Central memory CD8-positive, alpha-beta T cell (primary cell): Measurements from ENCODE around the gene EFCAB13.
"Not testable (repeated sequence)": the region's sequence is repeated elsewhere in the genome, so short reads cannot be mapped to it uniquely, and the experiment has no call there.

Source experiments
- ATAC-seq: fragments of 150-1000 bp; cut with Tn5 transposase; replicated peaks from 2 replicates; pipeline ENCODE4 v1.10.0; 2022; ENCODE audit warnings: mild to moderate bottlenecking, moderate FRiP score, moderate number of reproducible peaks; ENCODE audit not compliant: poor library complexity, severe bottlenecking; ENCODE audit errors: extremely low read depth
- DNase-seq, 2 donors: peaks; one replicate each; pipeline ENCODE4 v3.0.0; 2021; ENCODE audit warnings: low spot score in 2 of 2
- H3K27ac Mint-ChIP-seq: one replicate; pipeline ENCODE4 v1.8.0; 2022; ENCODE audit warnings: low read depth, mild to moderate bottlenecking, moderate library complexity, mixed read lengths
- H3K27me3 Mint-ChIP-seq: one replicate; pipeline ENCODE4 v1.8.0; 2022; ENCODE audit warnings: mixed read lengths
- H3K36me3 Mint-ChIP-seq: one replicate; pipeline ENCODE4 v1.8.0; 2022; ENCODE audit warnings: mild to moderate bottlenecking, moderate library complexity, mixed read lengths; ENCODE audit not compliant: insufficient read depth
- H3K4me1 Mint-ChIP-seq: one replicate; pipeline ENCODE4 v1.8.0; 2022; ENCODE audit warnings: mixed read lengths
- H3K4me3 Mint-ChIP-seq: one replicate; pipeline ENCODE4 v1.8.0; 2022; ENCODE audit warnings: mild to moderate bottlenecking, moderate library complexity, mixed read lengths
- H3K9me3 Mint-ChIP-seq: one replicate; pipeline ENCODE4 v1.8.0; 2022; ENCODE audit warnings: mixed read lengths

Gene EFCAB13

GRCh38 chr17:47368262-47368661 is 44.5 kb downstream of the EFCAB13 start:
- no peak for DNase-seq
- Mint-ChIP-seq H3K27ac (no peak overlapping the region), H3K36me3 (peaks cover 2% of the 10 kb centered on the region), H3K4me1 (no peaks in the 10 kb centered on the region), H3K27me3 (peaks cover 24% of the 10 kb centered on the region), H3K4me3 (no peak overlapping the region), H3K9me3 (peaks cover 8% of the 10 kb centered on the region)
- no peak for ATAC-seq

GRCh38 chr17:47370899-47371298 is 47.1 kb downstream of the EFCAB13 start:
- not testable (repeated sequence) for ATAC-seq, H3K4me3 Mint-ChIP-seq, DNase-seq, H3K4me1 Mint-ChIP-seq, H3K27ac Mint-ChIP-seq, H3K36me3 Mint-ChIP-seq
- Mint-ChIP-seq H3K27me3 (peaks cover 26% of the 10 kb centered on the region), H3K9me3 (peaks cover 10% of the 10 kb centered on the region)

GRCh38 chr17:47373002-47373401 is 49.2 kb downstream of the EFCAB13 start:
- no peak overlapping the region for H3K4me3 Mint-ChIP-seq
- H3K27me3 Mint-ChIP-seq: peaks cover 26% of the 10 kb centered on the region
- no peak overlapping the region for H3K27ac Mint-ChIP-seq
- H3K9me3 Mint-ChIP-seq: peaks cover 10% of the 10 kb centered on the region
- H3K36me3 Mint-ChIP-seq: peaks cover 1% of the 10 kb centered on the region
- DNase-seq (no peak), ATAC-seq (no peak)
- H3K4me1 Mint-ChIP-seq: no peaks in the 10 kb centered on the region

- Mint-ChIP-seq H3K4me1 (no peaks in the 10 kb centered on the region), H3K27me3 (peaks cover 22% of the 10 kb centered on the region), H3K9me3 (peaks cover 10% of the 10 kb centered on the region), H3K36me3 (peaks cover 1% of the 10 kb centered on the region), H3K4me3 (no peak overlapping the region), H3K27ac (no peak overlapping the region)
- no peak for ATAC-seq
- DNase-seq: no peak
Observed at GRCh38 chr17:47376247-47376646, 52.5 kb downstream of the EFCAB13 start.

- Mint-ChIP-seq H3K9me3 (no peaks in the 10 kb centered on the region), H3K4me1 (peaks cover 8% of the 10 kb centered on the region), H3K27me3 (peaks cover 10% of the 10 kb centered on the region), H3K36me3 (no peaks in the 10 kb centered on the region), H3K4me3 (no peak overlapping the region), H3K27ac (no peak overlapping the region)
- no peak for DNase-seq
- peak; percentile 56 for ATAC-seq
Observed at GRCh38 chr17:47388825-47389224, 65.1 kb downstream of the EFCAB13 start.

GRCh38 chr17:47397532-47398128 is 73.9 kb downstream of the EFCAB13 start:
- not testable (repeated sequence) for H3K4me3 Mint-ChIP-seq, H3K27ac Mint-ChIP-seq, H3K4me1 Mint-ChIP-seq, H3K36me3 Mint-ChIP-seq, ATAC-seq, DNase-seq, H3K9me3 Mint-ChIP-seq, H3K27me3 Mint-ChIP-seq

- Mint-ChIP-seq H3K4me3 (no peak overlapping the region), H3K9me3 (no peaks in the 10 kb centered on the region), H3K36me3 (peaks cover 3% of the 10 kb centered on the region), H3K27ac (no peak overlapping the region), H3K27me3 (no peaks in the 10 kb centered on the region), H3K4me1 (no peaks in the 10 kb centered on the region)
- DNase-seq (no peak), ATAC-seq (no peak)
Observed at GRCh38 chr17:47400333-47400732, 76.6 kb downstream of the EFCAB13 start.

- Mint-ChIP-seq H3K27me3 (no peaks in the 10 kb centered on the region), H3K9me3 (no peaks in the 10 kb centered on the region), H3K27ac (no peak overlapping the region), H3K36me3 (peaks cover 3% of the 10 kb centered on the region), H3K4me1 (no peaks in the 10 kb centered on the region), H3K4me3 (no peak overlapping the region)
- ATAC-seq: no peak
- DNase-seq: no peak
Observed at GRCh38 chr17:47401100-47401499, 77.3 kb downstream of the EFCAB13 start.

GRCh38 chr17:47404006-47404405 is 80.3 kb downstream of the EFCAB13 start:
- no peak for ATAC-seq
- no peak overlapping the region for H3K4me3 Mint-ChIP-seq

GRCh38 chr17:47404875-47405274 is 81.1 kb downstream of the EFCAB13 start:
- Mint-ChIP-seq H3K9me3 (no peaks in the 10 kb centered on the region), H3K27ac (no peak overlapping the region), H3K4me3 (no peak overlapping the region), H3K36me3 (no peaks in the 10 kb centered on the region), H3K4me1 (no peaks in the 10 kb centered on the region), H3K27me3 (no peaks in the 10 kb centered on the region)
- ATAC-seq: no peak
- no peak for DNase-seq

More at GRCh38 chr17:47404006-47404405, 80.3 kb downstream of the EFCAB13 start:
- H3K27me3 Mint-ChIP-seq: no peaks in the 10 kb centered on the region
- H3K36me3 Mint-ChIP-seq: no peaks in the 10 kb centered on the region
- H3K4me1 Mint-ChIP-seq: no peaks in the 10 kb centered on the region
- no peaks in the 10 kb centered on the region for H3K9me3 Mint-ChIP-seq
- DNase-seq: no peak
- no peak overlapping the region for H3K27ac Mint-ChIP-seq

GRCh38 chr17:47413872-47414271 is 90.1 kb downstream of the EFCAB13 start:
- H3K4me1 Mint-ChIP-seq: no peaks in the 10 kb centered on the region
- H3K9me3 Mint-ChIP-seq: no peaks in the 10 kb centered on the region
- H3K4me3 Mint-ChIP-seq: no peak overlapping the region
- H3K27ac Mint-ChIP-seq: no peak overlapping the region
- no peaks in the 10 kb centered on the region for H3K27me3 Mint-ChIP-seq
- DNase-seq (no peak), ATAC-seq (no peak)
- H3K36me3 Mint-ChIP-seq: peaks cover 2% of the 10 kb centered on the region

- Mint-ChIP-seq H3K36me3 (peaks cover 2% of the 10 kb centered on the region), H3K4me3 (no peak overlapping the region), H3K27ac (no peak overlapping the region)
Observed at GRCh38 chr17:47414612-47415011, 90.9 kb downstream of the EFCAB13 start.

GRCh38 chr17:47423406-47424295 is 99.9 kb downstream of the EFCAB13 start:
- no peaks in the 10 kb centered on the region for H3K27me3 Mint-ChIP-seq
- H3K4me3 Mint-ChIP-seq: peak overlapping the region; percentile 29
- H3K9me3 Mint-ChIP-seq: no peaks in the 10 kb centered on the region
- no peak for DNase-seq
- no peaks in the 10 kb centered on the region for H3K36me3 Mint-ChIP-seq
- ATAC-seq: peak; percentile 14
- no peak overlapping the region for H3K27ac Mint-ChIP-seq
- no peaks in the 10 kb centered on the region for H3K4me1 Mint-ChIP-seq

More at GRCh38 chr17:47414612-47415011, 90.9 kb downstream of the EFCAB13 start:
- ATAC-seq (no peak), DNase-seq (no peak)
- Mint-ChIP-seq H3K4me1 (no peaks in the 10 kb centered on the region), H3K27me3 (no peaks in the 10 kb centered on the region), H3K9me3 (no peaks in the 10 kb centered on the region)
